Fibroblast of skin of right biceps (primary cell): ENCODE results near the gene DENND2A.

Experiments
- DNase-seq: peaks from one replicate; pipeline ENCODE4 v3.0.0-alpha.2; 2013

DENND2A gene

GRCh38 chr7:140617081-140617480 lies 23.5 kb downstream of the DENND2A start:
- no peak for DNase-seq

- no peak for DNase-seq
Measured at GRCh38 chr7:140616328-140616727, 24.3 kb downstream of the DENND2A start.

- peak; percentile 43 for DNase-seq
Measured at GRCh38 chr7:140611641-140612040, 29.0 kb downstream of the DENND2A start.

GRCh38 chr7:140610204-140611165 lies 30.1 kb downstream of the DENND2A start:
- DNase-seq, result no peak

- DNase-seq, result peak; percentile 68
Measured at GRCh38 chr7:140609646-140610045, 31.0 kb downstream of the DENND2A start.

GRCh38 chr7:140607441-140607989 lies 33.1 kb downstream of the DENND2A start:
- peak; percentile 38 for DNase-seq

- peak; percentile 57 for DNase-seq
Measured at GRCh38 chr7:140605337-140605736, 35.3 kb downstream of the DENND2A start.

GRCh38 chr7:140604760-140605159 lies 35.9 kb downstream of the DENND2A start:
- DNase-seq, result peak; percentile 61

GRCh38 chr7:140604076-140604475 lies 36.5 kb downstream of the DENND2A start:
- DNase-seq, result no peak

GRCh38 chr7:140601566-140602174 lies 38.9 kb downstream of the DENND2A start:
- DNase-seq, result no peak

GRCh38 chr7:140600341-140600740 lies 40.3 kb downstream of the DENND2A start:
- no peak for DNase-seq

GRCh38 chr7:140597428-140597949 lies 43.1 kb downstream of the DENND2A start:
- no peak for DNase-seq

- peak; percentile 45 for DNase-seq
Measured at GRCh38 chr7:140596519-140597427, 43.8 kb downstream of the DENND2A start.

- DNase-seq, result no peak
Measured at GRCh38 chr7:140595468-140596092, 45.0 kb downstream of the DENND2A start.

GRCh38 chr7:140594131-140594691 lies 46.4 kb downstream of the DENND2A start:
- DNase-seq, result no peak

GRCh38 chr7:140593672-140593982 lies 47.0 kb downstream of the DENND2A start:
- no peak for DNase-seq

- DNase-seq, result no peak
Measured at GRCh38 chr7:140592964-140593671, 47.5 kb downstream of the DENND2A start.

- DNase-seq, result peak; percentile 34
Measured at GRCh38 chr7:140591180-140591902, 49.3 kb downstream of the DENND2A start.

GRCh38 chr7:140587243-140587642 lies 53.4 kb downstream of the DENND2A start:
- DNase-seq, result no peak

- no peak for DNase-seq
Measured at GRCh38 chr7:140586516-140586915, 54.1 kb downstream of the DENND2A start.
